ENCODE measurements around the gene KIF20B.

Gene KIF20B

DNA sequence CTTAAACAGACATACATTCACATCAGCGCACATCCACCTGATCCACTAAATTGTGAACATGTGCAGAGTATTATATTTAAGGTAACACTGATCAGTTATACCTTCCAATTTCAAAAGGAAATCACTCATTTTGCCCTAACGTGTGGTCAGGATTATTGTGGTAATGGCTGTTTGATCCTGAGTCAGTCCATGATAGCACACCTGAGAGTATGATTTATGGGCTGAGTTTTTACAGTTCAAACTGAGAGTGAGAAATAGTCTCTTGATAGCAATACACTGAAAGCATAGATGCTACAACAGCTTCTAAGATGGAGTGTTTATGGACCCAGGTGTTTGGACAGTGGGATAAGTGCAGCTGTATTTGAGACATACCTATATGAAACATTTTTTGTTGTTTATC lies 96.7 kb downstream of the KIF20B start:
- no peaks in the 10 kb centered on the region for H3K27me3 ChIP-seq (ENCODE audit: control insufficient read depth in 3 of 3, insufficient read depth in 3 of 3, low read depth in 1 of 3, low read length in 3 of 3)
- no peak overlapping the region for H3K27ac ChIP-seq (replicated peaks; ENCODE audit: low read length)
- no peak overlapping the region for H4K91ac ChIP-seq (ENCODE audit: low read depth, low read length, poor library complexity)
- H2BK12ac ChIP-seq (ENCODE audit: low read length), result no peak overlapping the region
- H2BK15ac ChIP-seq (ENCODE audit: low read length), result no peak overlapping the region
- H2BK120ac ChIP-seq (ENCODE audit: low read depth, low read length), result no peak overlapping the region
- H2AK5ac ChIP-seq (ENCODE audit: low read depth, low read length), result no peak overlapping the region
- no peak overlapping the region for H2AFZ ChIP-seq (ENCODE audit: low read length)
- no peak overlapping the region for H3K4me3 ChIP-seq (ENCODE audit: low read length in 2 of 2)
- H3K79me1 ChIP-seq (ENCODE audit: low read depth, low read length), result no peaks in the 10 kb centered on the region
- no peak overlapping the region for H3K4ac ChIP-seq (ENCODE audit: low read length)
- H2BK5ac ChIP-seq (ENCODE audit: low read length), result no peak overlapping the region
- no peak overlapping the region for H3K23ac ChIP-seq (ENCODE audit: low read depth, low read length, poor library complexity)
- H3K36me3 ChIP-seq (replicated peaks in 1 of 2; ENCODE audit: control insufficient read depth in 2 of 2, insufficient read depth in 2 of 2, low read length in 2 of 2), result no peaks in the 10 kb centered on the region
- H3K4me2 ChIP-seq (ENCODE audit: insufficient read depth, low read length, poor library complexity, severe bottlenecking), result no peak overlapping the region
- H4K8ac ChIP-seq (ENCODE audit: low read depth, low read length), result no peak overlapping the region
- H3K4me1 ChIP-seq (ENCODE audit: control insufficient read depth in 2 of 2, insufficient read depth in 1 of 2, low read depth in 1 of 2, low read length in 2 of 2), result no peaks in the 10 kb centered on the region
- H3K14ac ChIP-seq (ENCODE audit: low read length), result no peak overlapping the region
- no peak overlapping the region for H3K9ac ChIP-seq (ENCODE audit: low read depth, low read length, poor library complexity)
- no CpG with 5 or more reads among the region's 2 CpGs for WGBS, 2 donors (ENCODE audit: extremely low coverage in 2 of 2, insufficient read length in 2 of 2, insufficient replicate concordance in 1 of 2)
- DNase-seq (ENCODE audit: low spot score), result no peak
- no peaks in the 10 kb centered on the region for H3K9me3 ChIP-seq (replicated peaks in 1 of 2; ENCODE audit: control insufficient read depth in 2 of 2, insufficient read depth in 1 of 2, low read depth in 1 of 2, low read length in 2 of 2)
- H3K18ac ChIP-seq (ENCODE audit: low read length), result no peak overlapping the region

- no peak overlapping the region for H3K18ac ChIP-seq (ENCODE audit: low read length)
- no peak overlapping the region for H2AFZ ChIP-seq (ENCODE audit: low read length)
- no peak overlapping the region for H3K9ac ChIP-seq (ENCODE audit: low read depth, low read length, poor library complexity)
- no peak overlapping the region for H2BK12ac ChIP-seq (ENCODE audit: low read length)
- no peak overlapping the region for H4K8ac ChIP-seq (ENCODE audit: low read depth, low read length)
- H3K36me3 ChIP-seq (replicated peaks in 1 of 2; ENCODE audit: control insufficient read depth in 2 of 2, insufficient read depth in 2 of 2, low read length in 2 of 2), result no peaks in the 10 kb centered on the region
- H2AK5ac ChIP-seq (ENCODE audit: low read depth, low read length), result no peak overlapping the region
- H2BK120ac ChIP-seq (ENCODE audit: low read depth, low read length), result no peak overlapping the region
- H3K27me3 ChIP-seq (ENCODE audit: control insufficient read depth in 3 of 3, insufficient read depth in 3 of 3, low read depth in 1 of 3, low read length in 3 of 3), result no peaks in the 10 kb centered on the region
- no peak overlapping the region for H2BK5ac ChIP-seq (ENCODE audit: low read length)
- no peak overlapping the region for H3K27ac ChIP-seq (replicated peaks; ENCODE audit: low read length)
- no peak overlapping the region for H4K91ac ChIP-seq (ENCODE audit: low read depth, low read length, poor library complexity)
- no peak overlapping the region for H3K4ac ChIP-seq (ENCODE audit: low read length)
- H3K23ac ChIP-seq (ENCODE audit: low read depth, low read length, poor library complexity), result no peak overlapping the region
- no peaks in the 10 kb centered on the region for H3K79me1 ChIP-seq (ENCODE audit: low read depth, low read length)
- no CpG with 5 or more reads among the region's 2 CpGs for WGBS, 2 donors (ENCODE audit: extremely low coverage in 2 of 2, insufficient read length in 2 of 2, insufficient replicate concordance in 1 of 2)
- H2BK15ac ChIP-seq (ENCODE audit: low read length), result no peak overlapping the region
- H3K9me3 ChIP-seq (replicated peaks in 1 of 2; ENCODE audit: control insufficient read depth in 2 of 2, insufficient read depth in 1 of 2, low read depth in 1 of 2, low read length in 2 of 2), result no peaks in the 10 kb centered on the region
- H3K14ac ChIP-seq (ENCODE audit: low read length), result no peak overlapping the region
- no peak for DNase-seq (ENCODE audit: low spot score)
- no peak overlapping the region for H3K4me3 ChIP-seq (ENCODE audit: low read length in 2 of 2)
- no peak overlapping the region for H3K4me2 ChIP-seq (ENCODE audit: insufficient read depth, low read length, poor library complexity, severe bottlenecking)
- no peaks in the 10 kb centered on the region for H3K4me1 ChIP-seq (ENCODE audit: control insufficient read depth in 2 of 2, insufficient read depth in 1 of 2, low read depth in 1 of 2, low read length in 2 of 2)
Observed at GRCh38 chr10:89799573-89799972, 98.2 kb downstream of the KIF20B start.

GRCh38 chr10:89805599-89806013 lies 104.2 kb downstream of the KIF20B start:
- no peak overlapping the region for H2AFZ ChIP-seq (ENCODE audit: low read length)
- H3K27me3 ChIP-seq (ENCODE audit: control insufficient read depth in 3 of 3, insufficient read depth in 3 of 3, low read depth in 1 of 3, low read length in 3 of 3), result peaks cover 0 to 3% (median 0%) of the 10 kb centered on the region in 3 experiments
- H3K36me3 ChIP-seq (replicated peaks in 1 of 2; ENCODE audit: control insufficient read depth in 2 of 2, insufficient read depth in 2 of 2, low read length in 2 of 2), result no peaks in the 10 kb centered on the region
- H2BK120ac ChIP-seq (ENCODE audit: low read depth, low read length), result no peak overlapping the region
- H3K27ac ChIP-seq (replicated peaks; ENCODE audit: low read length), result no peak overlapping the region
- no peak overlapping the region for H3K9ac ChIP-seq (ENCODE audit: low read depth, low read length, poor library complexity)
- no peak overlapping the region for H4K8ac ChIP-seq (ENCODE audit: low read depth, low read length)
- WGBS, 2 donors (ENCODE audit: extremely low coverage in 2 of 2, insufficient read length in 2 of 2, insufficient replicate concordance in 1 of 2), result no CpG with 5 or more reads among the region's 2 CpGs
- no peak overlapping the region for H3K14ac ChIP-seq (ENCODE audit: low read length)
- H2BK15ac ChIP-seq (ENCODE audit: low read length), result no peak overlapping the region
- no peak overlapping the region for H4K91ac ChIP-seq (ENCODE audit: low read depth, low read length, poor library complexity)
- no peak overlapping the region for H2BK5ac ChIP-seq (ENCODE audit: low read length)
- no peaks in the 10 kb centered on the region for H3K9me3 ChIP-seq (replicated peaks in 1 of 2; ENCODE audit: control insufficient read depth in 2 of 2, insufficient read depth in 1 of 2, low read depth in 1 of 2, low read length in 2 of 2)
- H3K4me3 ChIP-seq (ENCODE audit: low read length in 2 of 2), result no peak overlapping the region
- H3K4me1 ChIP-seq (ENCODE audit: control insufficient read depth in 2 of 2, insufficient read depth in 1 of 2, low read depth in 1 of 2, low read length in 2 of 2), result no peaks in the 10 kb centered on the region
- H3K23ac ChIP-seq (ENCODE audit: low read depth, low read length, poor library complexity), result no peak overlapping the region
- no peak overlapping the region for H2BK12ac ChIP-seq (ENCODE audit: low read length)
- no peak overlapping the region for H3K18ac ChIP-seq (ENCODE audit: low read length)
- no peak overlapping the region for H3K4me2 ChIP-seq (ENCODE audit: insufficient read depth, low read length, poor library complexity, severe bottlenecking)
- no peaks in the 10 kb centered on the region for H3K79me1 ChIP-seq (ENCODE audit: low read depth, low read length)
- no peak overlapping the region for H3K4ac ChIP-seq (ENCODE audit: low read length)
- no peak for DNase-seq (ENCODE audit: low spot score)
- no peak overlapping the region for H2AK5ac ChIP-seq (ENCODE audit: low read depth, low read length)

DNA sequence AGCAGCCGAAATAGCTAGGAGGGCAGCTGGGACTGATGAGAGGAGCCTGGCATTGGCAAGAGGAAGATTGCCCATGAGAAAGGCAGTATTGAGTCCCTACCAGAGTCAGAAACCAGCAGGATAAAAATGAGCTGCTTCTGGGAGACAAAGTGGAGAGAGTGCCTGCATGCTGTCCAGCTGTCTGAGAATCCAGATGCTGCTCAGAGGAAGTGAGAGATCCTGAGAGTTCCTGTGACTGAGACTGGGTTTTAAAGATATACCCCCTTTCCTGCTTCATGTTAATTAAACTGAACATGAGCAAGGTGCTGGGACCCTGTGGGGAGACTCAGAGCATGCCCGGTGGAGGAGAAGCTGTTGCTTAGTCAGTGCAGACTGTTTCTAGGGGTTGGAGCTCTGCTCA lies 107.5 kb downstream of the KIF20B start:
- Histone ChIP-seq H2BK15ac (ENCODE audit: low read length) (no peak overlapping the region), H2BK120ac (ENCODE audit: low read depth, low read length) (no peak overlapping the region), H3K18ac (ENCODE audit: low read length) (no peak overlapping the region), H3K9me3 (replicated peaks in 1 of 2; ENCODE audit: control insufficient read depth in 2 of 2, insufficient read depth in 1 of 2, low read depth in 1 of 2, low read length in 2 of 2) (peaks cover 0 to 3% of the 10 kb centered on the region in 2 donors), H3K36me3 (replicated peaks in 1 of 2; ENCODE audit: control insufficient read depth in 2 of 2, insufficient read depth in 2 of 2, low read length in 2 of 2) (no peaks in the 10 kb centered on the region), H3K9ac (ENCODE audit: low read depth, low read length, poor library complexity) (no peak overlapping the region), H4K8ac (ENCODE audit: low read depth, low read length) (no peak overlapping the region), H3K4me3 (ENCODE audit: low read length in 2 of 2) (no peak overlapping the region), H2BK5ac (ENCODE audit: low read length) (no peak overlapping the region), H2BK12ac (ENCODE audit: low read length) (no peak overlapping the region), H3K79me1 (ENCODE audit: low read depth, low read length) (no peaks in the 10 kb centered on the region), H3K4ac (ENCODE audit: low read length) (no peak overlapping the region), H4K91ac (ENCODE audit: low read depth, low read length, poor library complexity) (no peak overlapping the region), H3K4me1 (ENCODE audit: control insufficient read depth in 2 of 2, insufficient read depth in 1 of 2, low read depth in 1 of 2, low read length in 2 of 2) (peaks cover 0 to 2% of the 10 kb centered on the region in 2 donors), H3K14ac (ENCODE audit: low read length) (no peak overlapping the region), H2AK5ac (ENCODE audit: low read depth, low read length) (no peak overlapping the region), H3K4me2 (ENCODE audit: insufficient read depth, low read length, poor library complexity, severe bottlenecking) (no peak overlapping the region), H2AFZ (ENCODE audit: low read length) (no peak overlapping the region), H3K23ac (ENCODE audit: low read depth, low read length, poor library complexity) (no peak overlapping the region), H3K27me3 (ENCODE audit: control insufficient read depth in 3 of 3, insufficient read depth in 3 of 3, low read depth in 1 of 3, low read length in 3 of 3) (peaks cover 0 to 3% (median 0%) of the 10 kb centered on the region in 3 experiments), H3K27ac (replicated peaks; ENCODE audit: low read length) (no peak overlapping the region)
- no peak for DNase-seq (ENCODE audit: low spot score)
- no CpG with 5 or more reads among the region's 2 CpGs for WGBS, 2 donors (ENCODE audit: extremely low coverage in 2 of 2, insufficient read length in 2 of 2, insufficient replicate concordance in 1 of 2)

All from neuronal stem cell (in vitro differentiated cells).